Measurements from ENCODE around the gene RTN1.

GRCh38 chr14:59619061-59619460, 251.5 kb downstream of the RTN1 start:
- TF ChIP-seq CTCF (IDR thresholded peaks at IDR 0.05) (no peak), EP300 (IDR thresholded peaks at IDR 0.05; ENCODE audit: low read depth) (no peak)

All from transverse colon (tissue), 3 donors.